ENCODE results near the gene AK1.

Gene AK1

GRCh38 chr9:127924736-127925444 is 47.4 kb upstream of the AK1 start:
- peaks cover 9% of the 10 kb centered on the region for H3K27me3 ChIP-seq (ENCODE audit: insufficient read depth, low read length)
- H3K36me3 ChIP-seq (ENCODE audit: insufficient read depth, low read length): no peaks in the 10 kb centered on the region
- H2AFZ ChIP-seq (ENCODE audit: low read length): no peak overlapping the region
- H3K9me2 ChIP-seq (ENCODE audit: low read depth, low read length): no peaks in the 10 kb centered on the region
- H3K4me2 ChIP-seq (ENCODE audit: low read length): no peak overlapping the region
- H3F3A ChIP-seq (ENCODE audit: insufficient read depth, low read length): no peaks in the 10 kb centered on the region
- H3K27ac ChIP-seq (ENCODE audit: low read depth, low read length, poor library complexity, severe bottlenecking): no peak overlapping the region
- H3K4me3 ChIP-seq (ENCODE audit: low read depth, low read length, poor library complexity, severe bottlenecking): no peak overlapping the region
- no peaks in the 10 kb centered on the region for H4K20me1 ChIP-seq (ENCODE audit: insufficient read depth, low read length)
- H3K9me3 ChIP-seq (ENCODE audit: low read length): no peaks in the 10 kb centered on the region
- no peak for TF ChIP-seq CTCF (IDR thresholded peaks at IDR 0.05; ENCODE audit: low read length)
- no peak for TF ChIP-seq EZH2 (IDR thresholded peaks at IDR 0.05; ENCODE audit: borderline replicate concordance, low read length)
- H3K79me2 ChIP-seq (ENCODE audit: insufficient read depth, low read length): no peaks in the 10 kb centered on the region
- no peak overlapping the region for H3K9ac ChIP-seq (ENCODE audit: low read length)
- H3K4me1 ChIP-seq (ENCODE audit: insufficient read depth, low read length, severe bottlenecking): peaks cover 24% of the 10 kb centered on the region

GRCh38 chr9:127923771-127924170 is 46.3 kb upstream of the AK1 start:
- Histone ChIP-seq H3K4me1 (ENCODE audit: insufficient read depth, low read length, severe bottlenecking) (peaks cover 23% of the 10 kb centered on the region), H3K9me3 (ENCODE audit: low read length) (no peaks in the 10 kb centered on the region), H3K4me3 (ENCODE audit: low read depth, low read length, poor library complexity, severe bottlenecking) (no peak overlapping the region), H4K20me1 (ENCODE audit: insufficient read depth, low read length) (no peaks in the 10 kb centered on the region), H3K36me3 (ENCODE audit: insufficient read depth, low read length) (no peaks in the 10 kb centered on the region), H3K4me2 (ENCODE audit: low read length) (no peak overlapping the region), H3K27ac (ENCODE audit: low read depth, low read length, poor library complexity, severe bottlenecking) (no peak overlapping the region), H3K9me2 (ENCODE audit: low read depth, low read length) (no peaks in the 10 kb centered on the region), H3K27me3 (ENCODE audit: insufficient read depth, low read length) (no peaks in the 10 kb centered on the region), H3F3A (ENCODE audit: insufficient read depth, low read length) (no peaks in the 10 kb centered on the region), H3K9ac (ENCODE audit: low read length) (no peak overlapping the region), H3K79me2 (ENCODE audit: insufficient read depth, low read length) (no peaks in the 10 kb centered on the region), H2AFZ (ENCODE audit: low read length) (no peak overlapping the region)
- TF ChIP-seq CTCF (IDR thresholded peaks at IDR 0.05; ENCODE audit: low read length) (no peak), EZH2 (IDR thresholded peaks at IDR 0.05; ENCODE audit: borderline replicate concordance, low read length) (no peak)

- no peak overlapping the region for H2AFZ ChIP-seq (ENCODE audit: low read length)
- H3F3A ChIP-seq (ENCODE audit: insufficient read depth, low read length): no peaks in the 10 kb centered on the region
- H3K9me3 ChIP-seq (ENCODE audit: low read length): no peaks in the 10 kb centered on the region
- TF ChIP-seq CTCF (IDR thresholded peaks at IDR 0.05; ENCODE audit: low read length): no peak
- TF ChIP-seq EZH2 (IDR thresholded peaks at IDR 0.05; ENCODE audit: borderline replicate concordance, low read length): no peak
- no peaks in the 10 kb centered on the region for H3K79me2 ChIP-seq (ENCODE audit: insufficient read depth, low read length)
- H3K27ac ChIP-seq (ENCODE audit: low read depth, low read length, poor library complexity, severe bottlenecking): no peak overlapping the region
- no peak overlapping the region for H3K4me2 ChIP-seq (ENCODE audit: low read length)
- no peak overlapping the region for H3K9ac ChIP-seq (ENCODE audit: low read length)
- no peaks in the 10 kb centered on the region for H3K27me3 ChIP-seq (ENCODE audit: insufficient read depth, low read length)
- no peaks in the 10 kb centered on the region for H4K20me1 ChIP-seq (ENCODE audit: insufficient read depth, low read length)
- no peak overlapping the region for H3K4me3 ChIP-seq (ENCODE audit: low read depth, low read length, poor library complexity, severe bottlenecking)
- H3K9me2 ChIP-seq (ENCODE audit: low read depth, low read length): no peaks in the 10 kb centered on the region
- H3K36me3 ChIP-seq (ENCODE audit: insufficient read depth, low read length): no peaks in the 10 kb centered on the region
- H3K4me1 ChIP-seq (ENCODE audit: insufficient read depth, low read length, severe bottlenecking): peaks cover 24% of the 10 kb centered on the region
Observed at GRCh38 chr9:127923046-127923445, 45.6 kb upstream of the AK1 start.

All from OCI-LY1 (cell line).